Measurements from ENCODE around the gene CERS4.

The CERS4 gene

DNA sequence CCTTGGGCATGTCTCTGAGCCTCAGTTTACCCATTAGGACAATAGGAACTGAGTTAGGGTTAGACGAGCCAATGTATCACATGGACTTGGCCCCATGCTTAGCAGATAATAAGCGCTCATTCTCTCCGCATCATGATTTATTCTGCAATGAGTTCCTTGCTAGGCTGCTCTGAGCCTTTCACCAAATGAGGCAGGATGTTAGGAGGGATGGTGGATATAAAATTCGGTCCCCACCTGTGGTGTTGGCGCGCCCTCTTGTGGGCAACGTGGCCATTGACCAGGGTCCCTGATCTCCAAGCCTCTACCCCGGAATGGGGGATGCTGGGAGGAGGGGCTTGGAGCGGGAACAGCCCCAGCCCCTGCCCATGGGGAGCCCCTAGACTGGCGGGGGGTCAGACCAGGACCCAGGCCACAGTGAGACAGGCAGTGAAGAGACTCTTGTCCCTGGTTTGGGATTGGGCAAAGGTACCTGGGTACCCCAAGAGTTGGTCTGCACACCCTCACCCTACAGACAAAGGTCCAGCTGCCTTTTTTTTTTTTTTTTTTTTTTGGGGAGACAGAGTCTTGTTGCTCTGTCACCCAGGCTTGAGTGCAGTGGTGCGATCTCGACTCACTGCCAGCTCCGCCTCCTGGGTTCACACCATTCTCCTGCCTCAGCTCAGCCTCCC, 43.9 kb downstream of the CERS4 start:
- no peak overlapping the region for H3K4me3 ChIP-seq (ENCODE audit: control insufficient read depth, low read depth, low read length)
- TF ChIP-seq, protein P1, sequence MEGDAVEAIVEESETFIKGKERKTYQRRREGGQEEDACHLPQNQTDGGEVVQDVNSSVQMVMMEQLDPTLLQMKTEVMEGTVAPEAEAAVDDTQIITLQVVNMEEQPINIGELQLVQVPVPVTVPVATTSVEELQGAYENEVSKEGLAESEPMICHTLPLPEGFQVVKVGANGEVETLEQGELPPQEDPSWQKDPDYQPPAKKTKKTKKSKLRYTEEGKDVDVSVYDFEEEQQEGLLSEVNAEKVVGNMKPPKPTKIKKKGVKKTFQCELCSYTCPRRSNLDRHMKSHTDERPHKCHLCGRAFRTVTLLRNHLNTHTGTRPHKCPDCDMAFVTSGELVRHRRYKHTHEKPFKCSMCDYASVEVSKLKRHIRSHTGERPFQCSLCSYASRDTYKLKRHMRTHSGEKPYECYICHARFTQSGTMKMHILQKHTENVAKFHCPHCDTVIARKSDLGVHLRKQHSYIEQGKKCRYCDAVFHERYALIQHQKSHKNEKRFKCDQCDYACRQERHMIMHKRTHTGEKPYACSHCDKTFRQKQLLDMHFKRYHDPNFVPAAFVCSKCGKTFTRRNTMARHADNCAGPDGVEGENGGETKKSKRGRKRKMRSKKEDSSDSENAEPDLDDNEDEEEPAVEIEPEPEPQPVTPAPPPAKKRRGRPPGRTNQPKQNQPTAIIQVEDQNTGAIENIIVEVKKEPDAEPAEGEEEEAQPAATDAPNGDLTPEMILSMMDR (IDR thresholded peaks at IDR 0.05; ENCODE audit: control insufficient read depth, insufficient read depth, low read depth, low read length, missing control alignments), result peak; percentile 93
- DNase-seq (ENCODE audit: low read depth), result peak; percentile 25

DNA sequence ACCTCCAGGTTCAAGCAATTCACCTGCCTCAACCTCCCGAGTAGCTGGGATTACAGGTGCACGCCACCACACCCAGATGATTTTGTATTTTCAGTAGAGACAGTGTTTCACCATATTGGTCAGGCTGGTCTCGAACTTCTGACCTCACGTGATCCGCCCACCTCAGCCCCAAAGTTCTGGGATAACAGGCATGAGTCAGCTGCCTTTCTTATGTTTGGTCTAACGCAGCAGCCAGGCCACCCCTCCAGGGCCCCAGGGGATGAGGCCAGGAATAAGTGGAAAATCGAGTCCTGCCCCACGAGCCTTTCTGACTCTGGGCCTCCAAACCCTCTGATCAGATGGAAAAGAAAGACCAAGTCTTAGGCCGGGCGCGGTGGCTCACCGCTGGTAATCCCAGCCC, 44.5 kb downstream of the CERS4 start:
- TF ChIP-seq, protein P1 (IDR thresholded peaks at IDR 0.05; ENCODE audit: control insufficient read depth, insufficient read depth, low read depth, low read length, missing control alignments), result no peak
- H3K4me3 ChIP-seq (ENCODE audit: control insufficient read depth, low read depth, low read length), result no peak overlapping the region
- no peak for DNase-seq (ENCODE audit: low read depth)

DNA sequence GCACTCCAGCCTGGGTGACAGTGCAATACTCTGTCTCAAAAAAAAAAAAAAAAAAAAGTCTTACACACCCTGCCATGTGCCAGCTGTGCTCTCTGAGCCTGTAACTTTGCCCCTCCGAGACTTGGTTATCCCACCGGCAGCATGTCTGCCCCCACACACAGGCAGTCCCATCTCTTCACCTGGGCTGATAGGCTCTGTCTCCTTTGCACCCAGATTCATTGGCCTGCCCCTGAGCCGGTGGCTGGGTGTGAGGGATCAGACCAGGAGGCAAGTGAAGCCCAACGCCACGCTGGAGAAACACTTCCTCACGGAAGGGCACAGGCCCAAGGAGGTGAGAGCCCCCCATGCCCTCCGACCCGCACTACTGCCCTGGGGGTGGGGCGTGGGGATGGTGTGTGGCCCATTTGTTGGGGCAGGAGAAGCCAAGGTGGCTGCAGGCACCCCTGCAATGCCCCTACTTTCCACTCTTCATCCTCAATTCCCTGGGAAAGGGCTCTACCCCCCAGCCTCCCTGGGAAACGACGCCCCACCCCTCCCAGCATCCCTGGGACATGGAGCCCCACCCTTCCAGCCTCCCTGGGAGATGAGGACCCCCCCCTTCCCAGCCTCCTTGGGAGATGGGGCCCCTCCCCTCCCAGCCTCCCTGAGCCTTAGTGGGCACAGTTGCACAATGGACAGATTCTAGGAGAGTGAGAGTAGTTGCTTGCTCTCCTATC, 45.3 kb downstream of the CERS4 start:
- TF ChIP-seq, protein P1 (IDR thresholded peaks at IDR 0.05; ENCODE audit: control insufficient read depth, insufficient read depth, low read depth, low read length, missing control alignments), result no peak
- no peak for DNase-seq (ENCODE audit: low read depth)
- H3K4me3 ChIP-seq (ENCODE audit: control insufficient read depth, low read depth, low read length), result no peak overlapping the region

- H3K4me3 ChIP-seq (ENCODE audit: control insufficient read depth, low read depth, low read length), result no peak overlapping the region
- TF ChIP-seq, protein P1 (IDR thresholded peaks at IDR 0.05; ENCODE audit: control insufficient read depth, insufficient read depth, low read depth, low read length, missing control alignments), result no peak
- DNase-seq (ENCODE audit: low read depth), result no peak
These were observed 46.4 kb downstream of the CERS4 start for GRCh38 chr19:8255426-8256125.

DNA sequence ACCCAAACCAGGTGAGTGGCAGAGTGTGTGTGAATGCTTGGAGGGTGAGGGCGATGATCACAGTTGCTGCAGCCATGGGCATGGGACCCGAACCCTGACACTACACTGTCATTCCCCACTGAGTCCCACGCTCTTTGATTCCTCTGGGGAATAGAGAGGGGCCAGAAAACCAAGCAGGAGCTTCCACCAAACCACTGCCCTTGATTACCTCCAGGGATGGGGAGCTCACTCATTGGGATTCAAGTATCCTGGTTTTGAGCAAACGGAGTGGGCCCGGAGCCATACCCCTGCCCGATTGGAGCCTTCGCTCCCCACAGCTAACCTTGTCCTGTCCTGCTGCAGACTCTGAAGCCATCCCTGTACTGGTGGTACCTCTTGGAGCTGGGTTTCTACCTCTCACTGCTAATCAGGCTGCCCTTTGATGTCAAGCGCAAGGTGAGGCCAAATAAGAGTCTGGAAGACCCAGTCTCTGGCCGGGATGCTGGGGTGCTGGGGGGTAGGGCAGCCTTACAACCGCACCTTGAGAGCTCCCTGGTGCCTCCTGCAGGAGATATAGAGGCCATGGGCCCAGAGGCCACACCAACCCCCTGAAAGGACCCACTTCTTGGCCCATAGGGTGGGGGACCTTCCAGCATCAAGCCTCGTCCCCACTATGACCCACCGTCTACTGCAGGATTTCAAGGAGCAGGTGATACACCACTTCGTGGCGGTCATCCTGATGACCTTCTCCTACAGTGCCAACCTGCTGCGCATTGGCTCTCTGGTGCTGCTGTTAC, 47.3 kb downstream of the CERS4 start:
- no peak overlapping the region for H3K4me3 ChIP-seq (ENCODE audit: control insufficient read depth, low read depth, low read length)
- TF ChIP-seq, protein P1 (IDR thresholded peaks at IDR 0.05; ENCODE audit: control insufficient read depth, insufficient read depth, low read depth, low read length, missing control alignments), result no peak
- DNase-seq (ENCODE audit: low read depth), result no peak

GRCh38 chr19:8257052-8257443, 47.9 kb downstream of the CERS4 start:
- no peak overlapping the region for H3K4me3 ChIP-seq (ENCODE audit: control insufficient read depth, low read depth, low read length)
- TF ChIP-seq, protein P1 (IDR thresholded peaks at IDR 0.05; ENCODE audit: control insufficient read depth, insufficient read depth, low read depth, low read length, missing control alignments), result no peak
- DNase-seq (ENCODE audit: low read depth), result no peak

Measured in AG09309 (cell line).